GM12864 (cell line): ENCODE results near the gene MTAP.

Experiments
- DNase-seq: peaks from one replicate; pipeline ENCODE4 v3.0.0-alpha.2; 2011; ENCODE audit warnings: low read depth
- H3K4me3 ChIP-seq: 2 replicates; pipeline ENCODE4 v1.5.1; 2011; ENCODE audit warnings: mild to moderate bottlenecking, low read depth, low read length, control low read depth
- CTCF ChIP-seq: IDR thresholded peaks from 2 replicates; pipeline ENCODE4 v1.5.1; 2011; ENCODE audit warnings: low read depth, mild to moderate bottlenecking, moderate library complexity, low read length, control low read depth, inconsistent platforms; ENCODE audit errors: missing control alignments

MTAP gene

GRCh38 chr9:21802418-21803000 is at the start of gene MTAP:
MTAP (plus strand) TSS chr9:21802636; CDS start chr9:21802749, 113 bp downstream.
- DNase-seq: peak; percentile 54
- H3K4me3 ChIP-seq: peak within 1 kb of the TSS; percentile 90
- TF ChIP-seq CTCF: no peak

GRCh38 chr9:21753523-21753922 is 48.9 kb upstream of the MTAP start:
- no peak for DNase-seq
- H3K4me3 ChIP-seq: no peak overlapping the region
- TF ChIP-seq CTCF: no peak

GRCh38 chr9:21754741-21755140 is 47.7 kb upstream of the MTAP start:
- DNase-seq: no peak
- H3K4me3 ChIP-seq: no peak overlapping the region
- no peak for TF ChIP-seq CTCF

GRCh38 chr9:21758540-21758939 is 43.9 kb upstream of the MTAP start:
- no peak for TF ChIP-seq CTCF
- no peak for DNase-seq
- H3K4me3 ChIP-seq: no peak overlapping the region

GRCh38 chr9:21761309-21761901 is 41.0 kb upstream of the MTAP start:
- H3K4me3 ChIP-seq: no peak overlapping the region
- peak; percentile 10 for DNase-seq

GRCh38 chr9:21762064-21762463 is 40.4 kb upstream of the MTAP start:
- DNase-seq: no peak
- H3K4me3 ChIP-seq: no peak overlapping the region
- TF ChIP-seq CTCF: no peak

More at GRCh38 chr9:21761309-21761901, 41.0 kb upstream of the MTAP start:
- no peak for TF ChIP-seq CTCF

GRCh38 chr9:21764846-21765245 is 37.6 kb upstream of the MTAP start:
- TF ChIP-seq CTCF: no peak
- no peak overlapping the region for H3K4me3 ChIP-seq
- no peak for DNase-seq
